AG04449 (cell line): Measurements from ENCODE around the gene TTC33.
A peak's percentile ranks its signal among the peaks of the same experiment; 100 is the strongest.

Experiments
- CTCF ChIA-PET: fragments of 350-600 bp; formaldehyde crosslinking; extraction: SDS; loops from one replicate; lab custom pipeline; 2021; ENCODE audit warnings: antibody characterized with exemption; lab: Yijun Ruan, JAX
- POLR2A ChIA-PET: fragments of 400-600, 350-600 bp; formaldehyde crosslinking; extraction: SDS; loops from one replicate; lab custom pipeline; 2020; ENCODE audit warnings: antibody characterized with exemption, inconsistent platforms; lab: Yijun Ruan, JAX
- DNase-seq: peaks from one replicate; pipeline ENCODE4 v3.0.0-alpha.2; 2010; ENCODE audit warnings: low read depth, low spot score
- H3K4me3 ChIP-seq: 2 replicates; pipeline ENCODE4 v1.5.1; 2011; ENCODE audit warnings: low read depth, mild to moderate bottlenecking, control low read depth, low read length
- CTCF ChIP-seq: IDR thresholded peaks from one replicate; pipeline ENCODE4 v1.5.1; 2011; ENCODE audit warnings: mild to moderate bottlenecking, moderate library complexity, low read length, control low read depth, inconsistent platforms; ENCODE audit not compliant: insufficient read depth; ENCODE audit errors: missing control alignments

TTC33 gene

GRCh38 chr5:40551496-40552491 is 204.0 kb downstream of the TTC33 start:
- ChIA-PET CTCF (interaction anchor here (0.9 to 1.2 kb wide), 2 partner anchors 17 to 19 kb away, joined by 3 read pairs; no protein-coding TSS in a partner anchor), POLR2A (no interaction called here)
- peak; percentile 94 for DNase-seq
- no peak overlapping the region for H3K4me3 ChIP-seq
- TF ChIP-seq CTCF = no peak

DNA sequence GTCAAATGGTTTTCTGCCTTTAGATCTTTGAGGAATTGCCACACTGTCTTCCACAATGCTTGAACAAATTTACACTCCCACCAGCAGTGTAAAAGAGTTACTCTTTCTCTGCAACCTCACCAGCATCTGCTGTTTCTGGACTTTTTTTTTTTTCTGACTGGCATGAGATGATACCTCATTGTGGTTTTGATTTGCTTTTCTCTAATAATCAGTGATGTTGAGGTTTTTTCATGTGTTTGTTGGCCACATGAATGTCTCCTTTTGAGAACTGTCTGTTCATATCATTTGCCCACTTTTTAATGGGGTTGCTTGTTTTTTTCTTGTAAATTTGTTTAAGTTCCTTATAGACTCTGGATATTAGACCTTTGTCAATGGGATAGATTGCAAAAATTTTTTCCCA is 205.3 kb downstream of the TTC33 start:
- POLR2A ChIA-PET = no interaction called here
- CTCF ChIA-PET = no interaction called here
- DNase-seq = no peak
- TF ChIP-seq CTCF = no peak
- H3K4me3 ChIP-seq = no peak overlapping the region

DNA sequence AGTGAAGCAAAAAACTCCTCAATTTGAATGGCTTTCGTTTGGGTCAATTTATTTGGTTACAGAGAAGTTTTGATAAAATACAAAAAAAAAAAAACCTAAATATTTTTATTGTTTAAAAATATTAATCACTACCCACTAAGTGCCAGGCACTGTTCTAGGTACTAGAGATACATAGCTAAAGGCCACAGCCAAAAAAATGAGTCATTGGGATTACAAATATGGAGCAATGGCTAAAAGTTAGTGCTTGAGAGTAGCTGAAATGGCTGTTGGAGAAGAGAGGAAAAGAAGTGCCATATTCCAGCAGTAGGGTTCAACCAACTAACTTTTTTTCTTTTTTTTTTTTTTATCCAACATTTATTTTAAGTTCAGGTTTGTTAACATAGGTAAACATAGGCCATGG is 206.1 kb downstream of the TTC33 start:
- ChIA-PET CTCF (no interaction called here), POLR2A (interaction anchor here (0.7 kb wide), 1 partner anchor 52 kb away, joined by 5 read pairs; no protein-coding TSS in a partner anchor)
- no peak overlapping the region for H3K4me3 ChIP-seq
- TF ChIP-seq CTCF = no peak
- no peak for DNase-seq

- no peak overlapping the region for H3K4me3 ChIP-seq
- TF ChIP-seq CTCF = no peak
- DNase-seq = no peak
- ChIA-PET POLR2A (no interaction called here), CTCF (no interaction called here)
These were observed 207.7 kb downstream of the TTC33 start for GRCh38 chr5:40547994-40548575.

- ChIA-PET CTCF (no interaction called here), POLR2A (no interaction called here)
- DNase-seq = no peak
- no peak overlapping the region for H3K4me3 ChIP-seq
- TF ChIP-seq CTCF = no peak
These were observed 208.2 kb downstream of the TTC33 start for GRCh38 chr5:40547557-40547956.

GRCh38 chr5:40540301-40540700 is 215.5 kb downstream of the TTC33 start:
- TF ChIP-seq CTCF = no peak
- POLR2A ChIA-PET = no interaction called here
- no peak for DNase-seq
- CTCF ChIA-PET = interaction anchor here (0.7 kb wide), 1 partner anchor 829 kb away, joined by 3 read pairs; no protein-coding TSS in a partner anchor
- H3K4me3 ChIP-seq = no peak overlapping the region
